ENCODE measurements around the gene RFESD.
"Not testable (repeated sequence)": the region's sequence is repeated elsewhere in the genome, so short reads cannot be mapped to it uniquely, and the experiment has no call there.

RFESD gene

GRCh38 chr5:95667061-95667618 is 20.6 kb downstream of the RFESD start:
- no peak for DNase-seq (ENCODE audit: low spot score)

- DNase-seq (ENCODE audit: low spot score) = no peak
Measured at GRCh38 chr5:95667678-95668077, 21.1 kb downstream of the RFESD start.

- DNase-seq (ENCODE audit: low spot score) = no peak
Measured at GRCh38 chr5:95668216-95668615, 21.6 kb downstream of the RFESD start.

- DNase-seq (ENCODE audit: low spot score) = no peak
Measured at GRCh38 chr5:95668728-95669127, 22.2 kb downstream of the RFESD start.

GRCh38 chr5:95669540-95669939 is 23.0 kb downstream of the RFESD start:
- no peak for DNase-seq (ENCODE audit: low spot score)

- no peak for DNase-seq (ENCODE audit: low spot score)
Measured at GRCh38 chr5:95669985-95670384, 23.4 kb downstream of the RFESD start.

- DNase-seq (ENCODE audit: low spot score) = no peak
Measured at GRCh38 chr5:95670568-95670967, 24.0 kb downstream of the RFESD start.

- no peak for DNase-seq (ENCODE audit: low spot score)
Measured at GRCh38 chr5:95671826-95672225, 25.2 kb downstream of the RFESD start.

GRCh38 chr5:95672641-95673040 is 26.1 kb downstream of the RFESD start:
- DNase-seq (ENCODE audit: low spot score) = no peak

GRCh38 chr5:95673081-95673480 is 26.5 kb downstream of the RFESD start:
- DNase-seq (ENCODE audit: low spot score) = no peak

GRCh38 chr5:95682891-95683290 is 36.3 kb downstream of the RFESD start, which contains the start of gene SPATA9:
Gene SPATA9, minus strand, starts transcription at chr5:95682991. Its CDS starts 137 bp downstream, at chr5:95682854.
- DNase-seq (ENCODE audit: low spot score) = no peak

GRCh38 chr5:95684361-95684760 is 37.8 kb downstream of the RFESD start:
- no peak for DNase-seq (ENCODE audit: low spot score)

- no peak for DNase-seq (ENCODE audit: low spot score)
Measured at GRCh38 chr5:95686651-95687050, 40.1 kb downstream of the RFESD start.

GRCh38 chr5:95689680-95690079 is 43.1 kb downstream of the RFESD start:
- DNase-seq (ENCODE audit: low spot score) = no peak

GRCh38 chr5:95690333-95690732 is 43.8 kb downstream of the RFESD start:
- DNase-seq (ENCODE audit: low spot score) = no peak

GRCh38 chr5:95697781-95698681 is 51.5 kb downstream of the RFESD start:
- DNase-seq (ENCODE audit: low spot score) = no peak

GRCh38 chr5:95699337-95699736 is 52.8 kb downstream of the RFESD start:
- no peak for DNase-seq (ENCODE audit: low spot score)

- no peak for DNase-seq (ENCODE audit: low spot score)
Measured at GRCh38 chr5:95701074-95701473, 54.5 kb downstream of the RFESD start.

GRCh38 chr5:95704150-95704549 is 57.6 kb downstream of the RFESD start:
- DNase-seq (ENCODE audit: low spot score) = no peak

GRCh38 chr5:95706196-95706595 is 59.6 kb downstream of the RFESD start:
- not testable (repeated sequence) for DNase-seq (ENCODE audit: low spot score)

GRCh38 chr5:95707055-95707454 is 60.5 kb downstream of the RFESD start:
- DNase-seq (ENCODE audit: low spot score) = no peak

All from NAMALWA (cell line).